Measurements from ENCODE around the gene NRCAM.

NRCAM gene

DNA sequence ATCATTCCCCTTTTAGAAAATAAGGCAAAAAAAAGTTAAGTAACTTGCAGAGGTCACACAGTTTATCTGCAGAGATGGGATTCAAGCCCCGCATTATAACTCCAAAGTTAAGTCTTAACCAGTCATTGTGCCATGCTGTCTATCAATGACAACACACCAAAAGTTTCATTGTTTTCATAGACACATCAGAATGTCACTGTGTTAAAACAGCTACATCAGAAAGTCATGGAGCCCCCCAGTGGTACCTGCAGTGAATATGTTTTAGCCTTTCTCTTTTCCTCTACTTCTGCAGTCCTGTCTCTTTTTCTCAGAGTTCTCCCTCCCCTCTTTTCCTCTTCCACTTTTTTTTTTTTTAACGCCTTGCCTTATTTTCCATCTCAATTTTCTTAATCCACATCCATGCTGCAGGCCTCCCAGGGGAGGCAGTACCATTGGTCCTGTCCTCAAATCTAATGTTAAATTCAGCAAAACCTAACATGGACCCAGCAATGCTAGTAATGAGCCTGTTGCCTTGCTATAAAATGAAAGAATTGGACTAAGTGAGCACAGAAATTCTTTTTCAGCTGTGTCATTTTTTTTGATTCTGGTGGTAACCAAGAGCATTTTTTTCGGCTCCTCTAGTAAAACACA, 3.8 kb upstream of the NRCAM start:
- peak; percentile 21 to 42 (median 26) for DNase-seq

DNA sequence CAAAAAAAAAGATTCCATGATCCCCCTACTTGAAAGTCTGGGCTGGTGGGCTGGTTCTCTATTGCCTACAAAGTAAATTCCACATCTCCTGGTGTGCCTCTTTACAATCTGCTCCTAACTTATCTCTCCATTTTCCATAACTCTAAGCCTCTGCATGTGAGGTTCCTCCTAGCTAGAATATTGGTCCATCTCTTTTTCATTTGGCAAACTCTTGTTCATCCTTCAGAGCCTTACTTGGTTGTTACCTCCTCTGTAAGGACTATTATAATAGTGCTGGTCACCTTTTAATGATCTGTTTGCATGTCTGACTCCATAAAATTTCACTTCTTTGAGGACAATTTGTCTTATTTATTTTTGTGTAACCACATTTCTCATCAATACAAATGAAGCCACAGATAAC, 1.6 kb upstream of the NRCAM start:
- DNase-seq = no peak

DNA sequence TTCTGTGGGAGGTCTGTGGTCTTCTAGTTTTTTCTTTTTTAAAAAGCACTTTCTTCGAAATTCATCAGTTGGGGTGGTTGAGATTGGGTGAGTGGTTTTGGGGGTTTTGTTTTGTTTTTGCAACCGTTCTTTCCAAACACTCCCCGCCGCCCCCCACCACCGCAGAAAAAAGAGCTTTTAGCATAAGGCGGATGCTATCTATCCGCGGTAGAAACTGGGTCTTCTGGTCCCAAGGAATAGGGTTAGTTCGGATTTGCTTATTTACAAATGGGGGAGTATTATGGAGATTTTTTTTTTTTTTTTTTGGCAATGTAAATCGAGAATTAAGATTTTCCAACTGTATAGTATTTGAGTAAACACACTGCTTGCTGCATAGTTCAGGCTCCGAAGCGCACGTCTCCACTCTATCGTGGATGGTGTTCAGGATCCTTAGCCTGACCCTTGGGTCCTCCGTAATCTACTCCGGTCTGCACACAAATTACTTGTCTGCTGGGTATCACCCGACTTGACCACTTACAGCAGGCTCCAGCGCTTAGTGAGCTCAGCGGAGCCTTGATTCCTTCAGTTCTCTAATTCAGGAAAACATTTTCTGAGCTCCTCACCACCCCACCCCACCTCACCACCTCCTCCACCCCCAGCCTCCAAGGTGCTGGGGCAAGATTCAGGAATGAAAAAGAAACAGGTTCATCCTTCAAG, 757 bp upstream of the NRCAM start:
- DNase-seq = no peak

DNA sequence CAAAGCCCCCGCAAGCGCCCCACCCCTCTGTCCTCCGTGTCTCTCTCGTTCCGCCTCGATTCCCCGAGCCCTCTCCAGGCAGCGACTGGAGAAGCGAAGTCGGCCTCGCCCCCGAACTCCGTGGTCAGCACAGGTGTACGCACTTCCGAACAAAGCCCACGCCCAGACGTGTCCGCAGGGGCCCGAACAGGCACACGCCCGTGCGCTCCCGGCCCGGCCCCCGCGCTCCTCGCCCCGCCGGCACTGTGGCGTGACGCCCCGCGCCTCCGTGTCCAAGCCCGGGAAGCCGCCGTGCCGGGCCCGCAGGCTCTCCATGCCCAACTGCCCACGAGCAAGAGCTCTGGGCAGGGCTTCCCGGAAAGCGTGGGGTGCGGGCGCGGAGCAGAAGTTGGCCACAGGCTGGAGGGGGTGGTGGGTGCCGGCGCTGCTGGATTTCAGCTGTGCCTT, 662 bp downstream of the NRCAM start:
- peak; percentile 54 to 73 (median 58) for DNase-seq

DNA sequence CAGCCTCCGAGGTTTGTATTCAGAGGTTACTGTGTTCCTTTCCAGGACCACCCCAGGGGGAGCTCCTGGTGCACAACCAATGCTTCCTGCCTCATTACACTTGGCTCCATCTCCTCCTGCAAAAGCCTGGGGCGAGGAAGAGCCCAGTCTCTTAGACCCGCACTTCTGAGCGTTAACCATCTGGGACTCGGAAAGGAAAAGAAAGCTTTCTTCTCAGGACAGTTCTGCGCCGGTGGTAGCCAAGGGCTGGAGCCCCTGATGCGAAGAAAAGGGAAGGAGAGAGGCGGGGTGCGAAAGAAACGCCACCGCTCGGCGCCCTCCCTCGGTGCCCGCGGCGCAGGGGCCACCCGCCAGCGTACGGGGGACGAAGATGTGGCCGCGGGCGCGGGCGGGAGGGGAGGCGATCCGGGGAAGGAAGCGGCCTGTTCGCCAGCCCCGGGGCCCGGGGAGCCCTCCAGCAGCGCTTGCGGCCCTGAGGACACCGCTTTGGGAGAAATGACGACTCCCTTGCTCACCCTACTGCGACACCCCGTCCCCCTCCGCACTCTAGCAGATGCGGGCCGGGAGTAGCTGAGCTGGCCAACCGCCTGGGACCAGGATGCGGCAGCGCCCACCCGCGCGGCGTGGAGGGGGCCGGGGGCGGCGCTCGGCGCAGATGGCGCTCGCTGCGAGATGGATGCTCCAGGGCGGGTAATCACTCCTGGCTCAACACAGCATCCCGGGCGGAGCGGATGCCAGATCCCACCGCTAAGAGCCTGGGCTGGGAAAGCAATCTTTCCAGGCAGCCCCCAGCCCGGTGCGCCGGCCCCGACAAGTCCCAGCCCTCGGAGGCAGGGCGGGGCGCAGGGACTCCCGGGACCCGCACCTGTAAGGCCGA, 1.3 kb downstream of the NRCAM start:
- peak in 2 of 3 donors; percentile 21 to 30 for DNase-seq

DNA sequence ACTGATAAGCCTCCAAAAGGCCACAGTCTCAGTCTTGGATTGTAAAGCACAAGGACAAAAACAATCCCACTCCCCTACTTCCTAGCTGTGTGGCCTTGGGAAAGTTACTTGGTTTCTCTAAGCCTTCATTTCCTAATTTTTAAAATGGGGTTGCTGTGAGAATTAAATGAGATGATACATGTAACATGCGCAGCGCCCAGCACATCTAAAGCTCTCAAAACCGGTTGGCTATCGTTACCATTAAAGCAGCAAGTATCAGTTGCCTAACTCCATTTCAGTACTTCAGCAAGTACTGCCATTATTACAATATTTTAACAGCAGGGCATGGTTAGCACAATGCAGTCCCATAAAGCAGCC, 1.9 kb downstream of the NRCAM start:
- no peak for DNase-seq

DNA sequence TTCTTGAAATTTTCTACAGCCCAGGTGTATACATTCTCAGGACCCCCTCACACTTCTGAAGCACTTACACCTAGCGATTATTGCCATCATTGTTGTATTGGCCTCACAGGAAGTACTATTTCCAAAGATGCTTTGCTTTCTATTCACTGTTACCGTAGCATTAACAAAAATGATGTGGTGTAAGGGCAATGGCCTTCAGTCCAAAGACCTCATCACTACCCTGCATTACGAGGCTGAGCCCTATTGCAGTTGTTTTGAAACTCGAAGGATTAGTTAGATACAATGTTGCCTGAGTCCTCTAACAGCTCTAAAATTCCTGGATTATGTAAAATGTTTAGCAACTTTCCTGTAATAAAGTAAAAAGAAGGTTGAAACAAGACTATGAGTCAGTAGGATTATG, 2.9 kb downstream of the NRCAM start:
- DNase-seq = no peak

DNA sequence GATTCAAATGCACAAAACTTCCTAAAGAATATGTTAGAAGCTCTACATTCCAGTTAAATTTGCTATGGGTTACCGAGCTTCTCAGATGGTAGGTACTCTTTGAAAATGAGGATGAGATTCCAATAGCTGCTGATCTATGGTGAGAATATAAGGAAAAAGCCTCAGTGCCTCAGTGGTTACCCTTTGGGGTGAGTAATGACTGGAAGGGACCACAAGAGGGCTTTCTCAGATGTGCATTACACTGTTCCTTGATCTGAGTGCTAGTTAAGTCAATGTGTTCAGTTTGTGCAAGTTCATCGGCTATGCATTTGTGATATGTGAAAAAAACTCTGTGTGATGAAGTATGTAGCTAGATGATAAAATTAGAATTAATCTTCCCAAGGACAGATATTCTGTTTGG, 3.5 kb downstream of the NRCAM start:
- peak; percentile 24 to 32 (median 28) for DNase-seq

DNA sequence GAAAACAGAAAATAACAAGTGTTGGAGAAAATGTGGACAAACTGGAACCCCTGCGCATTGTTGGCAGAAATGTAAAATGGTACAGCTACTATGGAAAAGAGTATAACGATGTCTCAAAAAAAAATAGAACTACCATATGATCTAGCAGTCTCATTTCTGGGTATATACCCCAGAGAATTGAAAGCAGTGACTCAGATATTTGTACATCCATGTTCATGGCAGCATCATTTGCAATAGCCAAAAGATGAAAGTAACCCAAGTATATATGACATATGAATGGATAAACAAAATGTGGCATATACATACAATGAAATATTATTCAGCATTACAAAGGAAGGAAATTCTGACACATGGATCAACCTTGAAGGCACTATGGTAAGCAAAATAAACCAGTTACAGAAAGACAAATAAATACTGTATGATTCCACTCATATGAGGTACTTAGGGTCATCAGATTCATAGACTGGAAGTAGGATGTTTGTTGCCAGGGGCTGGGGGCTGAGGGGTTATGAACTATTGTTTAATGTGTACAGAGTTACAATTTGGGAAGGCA, 4.9 kb downstream of the NRCAM start:
- DNase-seq = no peak

DNA sequence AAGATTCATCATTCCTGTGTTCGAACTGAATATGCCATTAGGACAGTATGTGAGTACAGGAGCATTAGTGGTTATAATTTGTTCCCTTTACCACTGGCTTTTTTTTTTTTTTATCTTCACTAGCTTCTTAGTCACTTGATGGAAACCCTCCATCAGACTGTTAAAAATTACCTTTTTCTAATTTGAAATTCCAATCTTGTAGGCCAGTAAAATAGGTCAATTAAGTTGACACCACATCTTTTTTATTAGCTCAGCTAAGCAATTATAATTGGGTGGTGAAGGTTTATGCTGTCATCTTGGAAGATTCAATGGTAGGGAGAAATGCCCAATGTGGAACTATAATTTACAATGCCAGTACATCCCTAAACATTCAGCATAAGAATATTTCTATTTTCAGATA, 6.1 kb downstream of the NRCAM start:
- DNase-seq = no peak

DNA sequence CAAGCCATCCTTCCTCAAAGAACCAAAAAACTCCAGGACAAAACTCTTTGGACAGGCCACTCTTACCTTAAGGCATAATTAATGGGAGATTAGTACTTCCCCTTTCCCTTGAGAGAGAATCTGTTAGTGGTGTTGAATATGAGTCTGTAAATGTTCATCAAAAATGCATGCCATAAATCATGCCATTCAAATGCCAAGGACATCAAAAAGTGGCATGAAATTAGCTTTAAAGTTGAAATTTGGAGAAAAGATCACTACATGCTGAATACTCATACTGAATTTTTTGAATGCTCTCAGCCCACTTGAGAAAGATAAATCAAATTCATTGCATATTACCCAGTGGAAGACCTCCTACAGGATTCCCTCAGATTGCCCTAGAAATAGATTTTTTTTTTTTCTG, 6.7 kb downstream of the NRCAM start:
- DNase-seq = no peak

DNA sequence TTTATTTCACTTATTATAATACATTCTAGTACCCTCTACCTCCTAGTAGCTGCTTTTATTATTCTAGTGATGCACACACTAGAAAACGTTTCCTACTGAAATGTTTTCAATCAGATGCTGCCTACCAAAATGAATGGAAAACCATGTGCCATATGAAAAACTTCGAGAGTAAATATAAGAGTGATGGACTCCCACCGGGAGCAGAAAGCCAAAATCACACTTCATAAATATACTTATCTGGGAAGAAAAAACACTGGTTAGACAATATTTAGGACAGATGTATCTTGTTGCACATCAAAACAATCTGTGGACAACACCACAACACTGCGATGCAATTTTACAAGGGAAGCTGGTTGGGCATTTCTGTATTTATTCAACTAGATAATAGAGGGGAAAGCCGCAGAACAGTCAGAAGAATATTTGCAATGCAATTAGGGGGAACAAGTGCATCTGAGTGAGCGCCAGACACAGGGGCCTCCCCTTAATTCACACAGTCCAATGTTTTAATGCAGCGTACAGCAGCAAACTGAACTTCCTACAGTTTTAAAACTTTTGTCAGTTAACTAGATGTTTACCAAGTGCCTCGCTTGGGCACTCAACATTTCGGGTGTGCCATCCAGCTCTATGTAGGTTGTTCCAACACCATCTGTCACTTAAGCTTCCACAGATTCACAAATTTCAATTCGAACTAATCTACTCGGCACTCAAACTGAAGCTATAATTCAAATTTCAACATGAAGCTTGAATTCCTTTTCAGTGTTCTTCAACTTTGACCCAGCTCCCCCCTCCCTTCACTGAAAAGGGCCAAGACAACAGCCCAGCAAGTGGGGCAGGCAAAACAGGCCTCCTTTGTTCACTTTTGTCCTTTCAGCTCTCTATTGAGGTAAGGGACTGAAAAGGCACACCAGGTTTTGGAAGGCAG, 7.4 kb downstream of the NRCAM start:
- DNase-seq = no peak

DNA sequence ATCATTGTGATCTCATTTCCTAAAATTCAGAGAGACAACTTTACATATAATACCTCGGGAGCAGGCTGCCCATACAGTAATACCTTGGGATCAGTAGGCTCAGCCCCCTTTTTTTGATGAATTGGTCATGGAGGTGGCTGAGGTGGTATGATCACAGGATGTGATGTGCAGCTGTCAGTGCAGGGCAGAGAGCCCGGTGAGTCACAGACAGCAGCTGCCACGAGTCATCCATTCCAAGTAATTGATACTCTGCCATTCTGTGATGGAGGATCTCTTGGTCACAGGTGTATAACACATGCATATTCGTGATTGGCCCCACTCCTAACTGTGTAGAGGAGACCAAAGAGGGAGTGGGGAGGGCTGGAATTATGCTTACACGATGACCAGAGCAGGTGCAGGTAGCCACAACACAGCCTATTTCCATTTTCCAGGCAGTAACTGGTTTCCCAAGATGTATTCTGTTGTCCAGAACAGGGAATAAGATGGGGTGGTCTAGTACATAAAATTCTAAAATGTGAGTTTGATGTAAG, 14.1 kb downstream of the NRCAM start:
- no peak for DNase-seq

DNA sequence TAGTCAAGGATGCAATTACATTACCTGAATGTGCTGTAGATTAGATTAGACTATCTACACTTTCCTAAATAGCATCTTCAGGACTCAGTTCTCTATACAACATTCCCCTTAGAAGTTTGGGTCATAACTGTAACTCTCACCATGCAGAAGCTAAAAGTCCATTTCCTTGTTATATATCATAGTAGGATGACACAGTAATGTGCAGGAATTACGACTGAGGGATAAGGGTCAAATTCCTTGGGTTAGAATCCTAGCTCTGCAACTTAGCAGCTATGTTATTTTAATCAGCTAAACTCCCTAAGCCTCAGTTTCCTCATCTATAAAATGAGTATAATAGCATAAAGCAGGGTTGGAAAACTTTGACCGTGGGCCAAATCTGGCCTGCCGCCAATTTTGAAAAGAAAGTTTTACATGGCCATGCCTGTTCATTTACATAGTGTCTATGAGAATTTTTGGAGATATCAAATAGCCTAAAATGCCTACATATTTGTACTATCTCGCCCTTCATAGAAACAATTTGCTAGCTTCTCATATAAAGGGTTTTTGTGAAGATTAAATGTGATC, 14.8 kb downstream of the NRCAM start:
- no peak for DNase-seq

DNA sequence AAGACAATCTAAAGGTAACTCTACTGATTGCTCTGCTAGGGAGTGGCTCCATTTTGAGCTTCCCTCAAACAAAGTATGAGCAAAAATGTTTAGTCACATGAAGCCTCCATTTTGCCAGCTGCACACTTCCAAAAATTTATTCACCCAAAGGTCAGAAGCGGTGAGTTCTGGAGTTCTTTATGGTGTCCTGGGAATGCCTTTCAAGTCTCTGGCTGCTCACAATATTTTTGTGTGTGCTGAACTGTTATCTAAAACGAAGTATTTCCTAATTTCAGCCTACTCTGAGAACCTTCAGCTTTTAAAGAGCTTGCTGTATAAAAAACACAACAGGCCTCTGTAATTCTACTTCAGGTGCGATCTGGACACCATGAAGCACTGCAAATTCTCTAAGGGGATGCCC, 15.6 kb downstream of the NRCAM start:
- DNase-seq = no peak

DNA sequence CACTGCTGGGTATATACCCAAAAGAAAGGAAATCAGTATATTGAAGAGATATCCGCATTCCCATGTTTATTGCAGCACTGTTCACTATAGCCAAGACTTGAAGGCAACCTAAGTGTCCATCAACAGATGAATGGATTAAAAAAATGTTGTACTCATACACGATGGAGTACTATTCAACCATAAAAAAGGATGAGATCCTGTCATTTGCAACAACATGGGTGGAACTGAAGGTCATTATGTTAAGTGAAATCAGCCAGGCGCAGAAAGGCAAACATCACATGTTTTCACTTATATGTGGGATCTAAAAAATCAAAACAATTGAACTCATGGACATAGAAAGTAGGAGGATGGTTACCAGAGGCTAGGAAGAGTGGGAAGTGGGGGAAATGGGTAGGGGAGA, 19.3 kb downstream of the NRCAM start:
- DNase-seq = no peak

DNA sequence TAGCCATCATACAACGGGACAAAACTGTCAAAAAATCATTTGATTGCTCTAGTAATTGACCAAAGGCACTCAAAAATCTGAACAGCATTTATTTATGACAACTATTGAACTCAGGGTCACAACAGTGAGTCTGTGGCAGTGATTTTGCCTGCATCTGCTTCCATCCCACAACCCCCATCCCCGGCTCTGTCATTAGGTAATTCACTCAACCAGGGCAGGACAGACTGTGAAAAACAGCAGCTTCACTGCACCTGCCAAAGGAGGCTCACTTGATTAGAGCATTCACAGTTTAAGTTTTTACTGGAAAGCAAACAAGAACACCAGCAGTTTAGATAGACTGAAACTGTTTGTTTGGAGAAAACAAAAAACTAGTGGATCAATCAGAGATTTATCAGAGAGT, 22.2 kb downstream of the NRCAM start:
- DNase-seq = no peak

DNA sequence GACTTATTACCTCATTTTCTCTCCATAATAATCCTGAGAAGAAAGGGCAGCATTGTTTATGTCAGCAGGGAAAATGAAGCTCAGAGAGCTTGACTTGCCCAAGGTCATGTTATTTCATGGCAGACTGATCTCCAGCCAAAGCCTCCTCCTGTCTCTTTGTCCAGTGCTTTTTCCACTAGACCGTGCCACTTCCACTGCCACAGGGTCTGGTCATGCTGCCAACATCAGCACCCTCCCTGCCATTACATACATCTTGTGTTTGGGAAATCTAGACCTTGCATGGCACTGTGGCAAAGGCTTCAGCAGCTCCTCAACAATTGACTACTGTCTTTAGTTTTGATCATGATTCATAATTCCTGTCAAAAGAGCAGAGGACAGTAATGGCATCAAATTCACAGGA, 25.1 kb downstream of the NRCAM start:
- DNase-seq = no peak

DNA sequence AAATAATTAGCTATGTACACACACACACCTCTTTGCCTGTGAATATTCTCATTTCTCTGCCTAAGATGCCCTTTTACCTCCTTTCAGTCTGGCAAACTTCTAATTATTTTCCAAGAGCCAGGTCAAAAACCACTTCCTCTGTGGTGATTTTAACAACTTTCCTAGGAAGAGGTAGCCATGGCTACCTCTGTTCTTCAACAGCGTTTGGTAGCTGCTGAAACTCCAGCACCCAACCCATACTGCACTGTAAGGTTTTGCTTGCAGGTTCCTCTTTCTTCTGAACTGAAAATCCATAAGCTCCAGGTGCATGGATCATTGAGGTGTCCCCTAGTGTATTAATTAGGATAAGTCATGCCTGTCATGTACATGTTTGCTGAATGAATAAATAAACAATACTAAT, 25.6 kb downstream of the NRCAM start:
- no peak for DNase-seq

DNA sequence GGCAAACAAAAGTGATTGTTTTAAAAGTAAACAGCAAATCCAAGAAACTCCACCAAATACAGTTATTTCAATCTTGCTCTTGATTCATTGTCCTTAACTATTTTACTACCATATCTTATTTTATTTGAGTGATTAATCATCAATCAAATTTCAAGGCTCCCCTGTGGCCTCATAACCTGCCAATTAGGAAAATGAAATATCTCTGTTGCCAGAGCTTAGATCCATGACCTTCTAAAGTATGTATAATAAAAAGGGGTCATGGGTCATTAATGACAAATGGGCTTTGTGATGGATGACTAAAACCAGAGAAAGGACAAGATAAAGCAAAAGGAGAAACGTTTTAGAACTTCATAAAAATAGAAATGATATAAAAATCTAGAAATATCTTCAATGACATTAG, 28.5 kb downstream of the NRCAM start:
- DNase-seq = no peak

DNA sequence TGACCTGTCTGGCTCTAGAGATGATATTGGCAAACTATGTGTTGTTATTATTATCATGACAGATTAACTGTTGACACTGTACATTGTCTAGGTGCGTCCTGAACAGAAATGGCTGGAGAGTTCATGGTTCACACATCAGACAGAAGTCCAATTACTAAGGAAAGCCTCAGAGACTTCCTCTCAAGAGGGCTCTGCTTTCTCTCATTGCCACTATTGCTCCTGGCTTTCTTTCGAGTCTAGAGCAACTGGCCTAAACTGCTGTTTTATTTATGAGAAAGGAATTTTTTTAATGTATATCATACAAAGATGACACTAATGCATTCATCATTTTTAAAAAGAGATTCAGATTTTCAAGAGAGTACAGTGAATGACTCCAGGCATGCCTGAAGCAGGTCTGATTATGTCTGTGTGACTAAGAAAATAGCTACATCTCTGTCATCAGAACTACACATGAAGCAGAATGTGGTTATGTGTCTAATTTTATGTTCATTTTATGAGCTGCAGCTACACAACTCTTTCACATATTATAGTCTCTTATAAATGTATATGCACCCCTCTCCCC, 30.4 kb downstream of the NRCAM start:
- DNase-seq = no peak

DNA sequence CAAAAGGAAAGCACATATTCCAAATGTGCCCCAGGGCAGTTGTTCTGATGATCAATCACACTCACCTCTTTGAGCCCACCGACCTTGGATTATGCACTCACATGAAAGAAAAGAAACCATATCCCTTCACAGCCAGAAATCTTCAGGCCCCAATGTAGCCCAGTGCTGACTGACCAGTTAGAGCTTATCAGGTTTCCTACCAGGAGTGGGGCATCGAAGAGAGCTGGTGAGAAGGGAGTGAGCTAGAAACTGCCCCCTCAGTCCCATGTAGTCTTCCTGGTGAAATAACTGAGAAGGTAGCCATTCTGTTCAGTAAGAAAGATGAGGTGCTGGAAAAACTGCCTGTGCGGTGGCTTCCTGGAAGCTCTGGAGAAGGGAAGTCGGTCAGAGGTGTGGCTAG, 32.2 kb downstream of the NRCAM start:
- DNase-seq = no peak

Data from suppressor macrophage treated with lipopolysaccharide for 1 hour (primary cell).